GM10266 (cell line): ENCODE results near the gene ULK3.
A peak's percentile ranks its signal among the peaks of the same experiment; 100 is the strongest.

Experiments used
- DNase-seq: peaks from one replicate; pipeline ENCODE4 v3.0.0; 2012; ENCODE audit errors: extremely low spot score
- CTCF ChIP-seq: IDR thresholded peaks from 2 replicates; pipeline ENCODE4 v1.5.1; 2012; ENCODE audit warnings: mild to moderate bottlenecking, low read depth; ENCODE audit not compliant: control insufficient read depth, insufficient read depth; ENCODE audit errors: missing control alignments

ULK3 gene

GRCh38 chr15:74798388-74799254 lies 44.3 kb downstream of the ULK3 start:
- peak; percentile 56 for TF ChIP-seq CTCF

GRCh38 chr15:74795966-74796625 lies 46.9 kb downstream of the ULK3 start:
- no peak for TF ChIP-seq CTCF
- DNase-seq, result no peak

More at GRCh38 chr15:74798388-74799254, 44.3 kb downstream of the ULK3 start:
- DNase-seq, result peak; percentile 66

- DNase-seq, result no peak
Measured at GRCh38 chr15:74794970-74795349, 48.0 kb downstream of the ULK3 start.

GRCh38 chr15:74794248-74794969 lies 48.5 kb downstream of the ULK3 start:
- no peak for TF ChIP-seq CTCF
- no peak for DNase-seq

More at GRCh38 chr15:74794970-74795349, 48.0 kb downstream of the ULK3 start:
- no peak for TF ChIP-seq CTCF

- peak; percentile 67 for TF ChIP-seq CTCF
- DNase-seq, result no peak
Measured at GRCh38 chr15:74793135-74794028, 49.6 kb downstream of the ULK3 start.

- no peak for TF ChIP-seq CTCF
- no peak for DNase-seq
Measured at GRCh38 chr15:74792227-74793016, 50.5 kb downstream of the ULK3 start.
